HepG2 (cell line): ENCODE data around the gene PPP1R8. TPM values are rescaled to one million over a fixed set of nuclear protein-coding genes. Genes with fewer than 3 reads are reported as not detected.

Source experiments
- ATAC-seq: fragments of 200-7000 bp; cut with Tn5 transposase; 3 replicates; pipeline ENCODE4 v1.9.1; 2020; ENCODE audit warnings: mild to moderate bottlenecking, moderate library complexity
- BruUV-seq: library from RNA; stranded (reverse); fragments of 400-500 nt; replicated peaks from 2 replicates; lab custom pipeline; 2021; lab: Mats Ljungman, UMichigan
- CTCF ChIA-PET: fragments of 300-600 bp; formaldehyde crosslinking; extraction: SDS; loops from one replicate; lab custom pipeline; 2021; ENCODE audit warnings: low total read pairs, inconsistent platforms, low intra/inter-chr PET ratio; lab: Yijun Ruan, JAX
- POLR2A ChIA-PET: fragments of 350-600 bp; sonication (Branson Sonifier 250); formaldehyde crosslinking; loops from one replicate; lab custom pipeline; 2020; ENCODE audit warnings: antibody characterized with exemption, inconsistent platforms; lab: Yijun Ruan, JAX
- DNase-seq: peaks from one replicate; pipeline ENCODE4 v3.0.0-alpha.2; 2015; ENCODE audit warnings: low spot score
- FAIRE-seq: peaks from 3 replicates; lab custom pipeline; 2011; peaks lifted over from hg19 to GRCh38; lab: Jason Lieb, UNC
- H2AFZ ChIP-seq: one replicate; pipeline ENCODE4 v1.6.1; 2011; ENCODE audit warnings: low read length, inconsistent platforms
- H3K27ac ChIP-seq: fragments of 300-600 bp; 3 replicates; pipeline ENCODE4 v1.8.0; 2011; ENCODE audit warnings: mixed run types, mild to moderate bottlenecking, mixed read lengths, low read length, inconsistent platforms; ENCODE audit not compliant: insufficient read depth; ENCODE audit errors: extremely low read length
- H3K27me3 ChIP-seq, 2 experiments: fragments of 200-600 bp in 1 of 2; 2 replicates in 1 of 2; 3 replicates in 1 of 2; pipeline versions ENCODE4 v1.6.0 to v1.8.0; 2011; ENCODE audit warnings: low read length in 2 of 2, mild to moderate bottlenecking in 2 of 2, moderate library complexity in 2 of 2, inconsistent platforms in 1 of 2; ENCODE audit not compliant: insufficient read depth in 2 of 2, control insufficient read depth in 1 of 2
- H3K36me3 ChIP-seq, 2 experiments: fragments of 200-600 bp in 1 of 2; replicated peaks in 1 of 2; 2 replicates in 1 of 2; 3 replicates in 1 of 2; pipeline versions ENCODE4 v1.5.1 to v1.8.0; 2011; ENCODE audit warnings: low read length in 2 of 2, inconsistent platforms in 1 of 2; ENCODE audit not compliant: insufficient read depth in 2 of 2, control insufficient read depth in 1 of 2
- H3K4me1 ChIP-seq: 2 replicates; pipeline ENCODE4 v1.5.1; 2012; ENCODE audit warnings: low read length, inconsistent platforms; ENCODE audit not compliant: insufficient read depth
- H3K4me2 ChIP-seq: 2 replicates; pipeline ENCODE4 v1.6.0; 2011; ENCODE audit warnings: low read depth, low read length, inconsistent platforms
- H3K4me3 ChIP-seq, 3 experiments: fragments of 200-600 bp in 1 of 3; sonication (generic), shearing (Covaris generic) in 1 of 3; replicated peaks in 1 of 3; 2 replicates each; pipeline ENCODE4 v1.5.1; 2011 to 2016; ENCODE audit warnings: low read length in 3 of 3, inconsistent platforms in 2 of 3, low read depth in 2 of 3, mild to moderate bottlenecking in 2 of 3, control low read depth in 1 of 3, mixed read lengths in 1 of 3; ENCODE audit not compliant: insufficient read depth in 1 of 3
- H3K79me2 ChIP-seq: one replicate; pipeline ENCODE4 v1.6.1; 2011; ENCODE audit warnings: low read length, inconsistent platforms; ENCODE audit not compliant: insufficient read depth
- H3K9ac ChIP-seq: 2 replicates; pipeline ENCODE4 v1.6.0; 2011; ENCODE audit warnings: mild to moderate bottlenecking, low read depth, low read length, inconsistent platforms; ENCODE audit not compliant: insufficient read depth
- H3K9me3 ChIP-seq: 2 replicates; pipeline ENCODE4 v1.5.1; 2012; ENCODE audit warnings: mild to moderate bottlenecking, low read length
- H4K20me1 ChIP-seq: 2 replicates; pipeline ENCODE4 v1.6.0; 2011; ENCODE audit warnings: inconsistent platforms, mild to moderate bottlenecking, low read length, moderate library complexity; ENCODE audit not compliant: insufficient read depth
- EEA1 ChIP-seq: sonication (generic); formaldehyde crosslinking; IDR thresholded peaks from 2 replicates; pipeline ENCODE4 v1.5.1; 2020; ENCODE audit warnings: mild to moderate bottlenecking, missing genetic modification reagents, borderline replicate concordance
- FOXA3 ChIP-seq: IDR thresholded peaks from 2 replicates; pipeline ENCODE4 v1.6.1; 2016; ENCODE audit warnings: missing genetic modification reagents, missing compliant biosample characterization
- POGZ ChIP-seq: sonication (generic); formaldehyde crosslinking; IDR thresholded peaks from 2 replicates; pipeline ENCODE4 v1.4.0; 2020; ENCODE audit warnings: mild to moderate bottlenecking, missing genetic modification reagents
- RARG ChIP-seq: sonication (generic); formaldehyde crosslinking; IDR thresholded peaks from 2 replicates; pipeline ENCODE4 v1.4.0; 2020; ENCODE audit warnings: low read depth, mild to moderate bottlenecking, missing genetic modification reagents
- SKI ChIP-seq: fragments of 450-650 bp; IDR thresholded peaks from one replicate; pipeline ENCODE4 v1.6.1; 2018; ENCODE audit warnings: mild to moderate bottlenecking; ENCODE audit not compliant: partially characterized antibody
- TRIM24 ChIP-seq: sonication (generic); formaldehyde crosslinking; IDR thresholded peaks from 2 replicates; pipeline ENCODE4 v1.8.0; 2022; ENCODE audit warnings: mild to moderate bottlenecking, missing genetic modification reagents
- ZBTB2 ChIP-seq: sonication (generic); formaldehyde crosslinking; IDR thresholded peaks from 2 replicates; pipeline ENCODE4 v1.8.0; 2022; ENCODE audit warnings: low read depth, missing genetic modification reagents
- ZNF552 ChIP-seq: sonication (generic); formaldehyde crosslinking; IDR thresholded peaks from 2 replicates; pipeline ENCODE4 v1.9.0; 2022; ENCODE audit warnings: missing genetic modification reagents, mild to moderate bottlenecking, borderline replicate concordance
- ZNF605 ChIP-seq: sonication (generic); formaldehyde crosslinking; IDR thresholded peaks from 2 replicates; pipeline ENCODE4 v1.8.0; 2022; ENCODE audit warnings: mild to moderate bottlenecking, missing genetic modification reagents
- ZNF614 ChIP-seq: IDR thresholded peaks from 2 replicates; pipeline ENCODE4 v1.6.1; 2018; ENCODE audit warnings: missing biosample characterization, missing genetic modification reagents, inconsistent platforms, borderline replicate concordance
- ZNF839 ChIP-seq: sonication (generic); formaldehyde crosslinking; IDR thresholded peaks from 2 replicates; pipeline ENCODE4 v1.4.0; 2020; ENCODE audit warnings: missing genetic modification reagents, mild to moderate bottlenecking, borderline replicate concordance
- WGBS: methylation state at CpG from one replicate; pipeline ENCODE4 v1.1.6; 2017; ENCODE audit warnings: low lambda C conversion rate; 5-methylcytosine and 5-hydroxymethylcytosine counted together
- in situ Hi-C: cut with HindIII; loops from 2 replicates; pipeline ENCODE4 v1.10.0; 2017; ENCODE audit warnings: low pct_unique_long_range_greater_than_20kb; ENCODE audit not compliant: extremely low pct_ligation_motif_present
- intact Hi-C: fragments of 100-400 bp; cut with micrococcal nuclease; formaldehyde crosslinking; loops from one replicate; pipeline ENCODE4 v1.10.0; 2022; ENCODE audit not compliant: unreplicated experiment
- polyA plus RNA-seq, 8 experiments: library from polyadenylated mRNA; depleted of rRNA in 3 of 8; stranded (reverse) in 7 of 8; unstranded in 1 of 8; fragments of >200 nt; fragmentation: Illumina TruSeq in 4 of 8; extraction: Trizol in 4 of 8; gene quantifications; 2 replicates each; pipeline versions ENCODE4 v1.2.1 to v1.2.3, GENCODE V29; 2011 to 2016; ENCODE audit warnings: low read depth in 4 of 8, missing spikeins in 1 of 8, mixed read lengths in 1 of 8; ENCODE audit not compliant: insufficient read depth in 1 of 8
- total RNA-seq, 5 experiments: library from RNA; depleted of rRNA; stranded (reverse); fragments of >200 nt; fragmentation: Illumina TruSeq; extraction: Trizol; gene quantifications; 2 replicates each; pipeline ENCODE4 v1.2.3, GENCODE V29; 2016; ENCODE audit warnings: low read depth in 1 of 5
- TF ChIP-seq, protein P1 (sequence below): sonication (generic); formaldehyde crosslinking; conservative IDR thresholded peaks from 2 replicates; pipeline ENCODE4 v1.5.0; 2020; ENCODE audit warnings: missing genetic modification reagents

Gene PPP1R8
- total and polyA plus RNA-seq, 2 of the 13 experiments (the other 11 are each of a cell fraction or from before 2014, with no cell fraction given): 38.3 to 62.2 TPM

GRCh38 chr1:27878787-27879335 is 48.3 kb downstream of the PPP1R8 start:
- H3K36me3 ChIP-seq: no peaks in the 10 kb centered on the region
- no peaks in the 10 kb centered on the region for H4K20me1 ChIP-seq
- H3K79me2 ChIP-seq: no peaks in the 10 kb centered on the region
- intact Hi-C loops: no loop called here
- no peaks in the 10 kb centered on the region for H3K9me3 ChIP-seq
- 66% methylated on average over 8 of the region's 8 CpGs for WGBS
- no TSS peak for BruUV-seq
- no peak overlapping the region for H3K4me2 ChIP-seq
- no peak overlapping the region for H3K27ac ChIP-seq
- FAIRE-seq: no peak
- DNase-seq: no peak
- H3K27me3 ChIP-seq: no peaks in the 10 kb centered on the region
- H2AFZ ChIP-seq: no peak overlapping the region
- TF ChIP-seq, protein P1, sequence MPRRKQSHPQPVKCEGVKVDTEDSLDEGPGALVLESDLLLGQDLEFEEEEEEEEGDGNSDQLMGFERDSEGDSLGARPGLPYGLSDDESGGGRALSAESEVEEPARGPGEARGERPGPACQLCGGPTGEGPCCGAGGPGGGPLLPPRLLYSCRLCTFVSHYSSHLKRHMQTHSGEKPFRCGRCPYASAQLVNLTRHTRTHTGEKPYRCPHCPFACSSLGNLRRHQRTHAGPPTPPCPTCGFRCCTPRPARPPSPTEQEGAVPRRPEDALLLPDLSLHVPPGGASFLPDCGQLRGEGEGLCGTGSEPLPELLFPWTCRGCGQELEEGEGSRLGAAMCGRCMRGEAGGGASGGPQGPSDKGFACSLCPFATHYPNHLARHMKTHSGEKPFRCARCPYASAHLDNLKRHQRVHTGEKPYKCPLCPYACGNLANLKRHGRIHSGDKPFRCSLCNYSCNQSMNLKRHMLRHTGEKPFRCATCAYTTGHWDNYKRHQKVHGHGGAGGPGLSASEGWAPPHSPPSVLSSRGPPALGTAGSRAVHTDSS: no peak
- TF ChIP-seq SKI (no peak), ZNF552 (no peak), EEA1 (no peak), ZNF614 (CRISPR knock-in tag) (no peak), FOXA3 (no peak), POGZ (no peak), ZNF605 (CRISPR knock-in tag) (no peak), TRIM24 (CRISPR knock-in tag) (no peak), ZBTB2 (CRISPR knock-in tag) (no peak), RARG (CRISPR knock-in tag) (no peak), ZNF839 (CRISPR knock-in tag) (no peak)
- no peak overlapping the region for H3K9ac ChIP-seq
- ATAC-seq: no peak
- in situ Hi-C loops: no loop called here
- POLR2A ChIA-PET: no interaction called here
- CTCF ChIA-PET: no interaction called here
- H3K4me3 ChIP-seq: no peak overlapping the region
- H3K4me1 ChIP-seq: peaks cover 13% of the 10 kb centered on the region
